KOPT-K1 (cell line): ENCODE results near the gene CUX1.
"Not testable (repeated sequence)": the region's sequence is repeated elsewhere in the genome, so short reads cannot be mapped to it uniquely, and the experiment has no call there.

ENCODE experiments used
- H3K27ac ChIP-seq: fragments of 200-600 bp; sonication (generic); 2 replicates; pipeline ENCODE4 v1.5.1; 2016; ENCODE audit warnings: antibody characterized with exemption, mild to moderate bottlenecking, low read depth, low read length; ENCODE audit not compliant: poor library complexity, severe bottlenecking
- H3K36me3 ChIP-seq: fragments of 200-600 bp; sonication (generic); 2 replicates; pipeline ENCODE4 v1.5.1; 2017; ENCODE audit warnings: antibody characterized with exemption, mild to moderate bottlenecking, low read length, moderate library complexity; ENCODE audit not compliant: insufficient read depth
- H3K9me3 ChIP-seq: fragments of 200-600 bp; sonication (generic); 2 replicates; pipeline ENCODE4 v1.5.1; 2017; ENCODE audit warnings: antibody characterized with exemption, low read length, mild to moderate bottlenecking; ENCODE audit not compliant: insufficient read depth, poor library complexity, severe bottlenecking

The CUX1 gene

GRCh38 chr7:101829821-101830220 lies 12.4 kb downstream of the CUX1 start:
- H3K27ac ChIP-seq, result no peak overlapping the region
- H3K36me3 ChIP-seq, result peaks cover 29% of the 10 kb centered on the region; the same call in 1 of the 2 replicates
- H3K9me3 ChIP-seq, result no peaks in the 10 kb centered on the region

DNA sequence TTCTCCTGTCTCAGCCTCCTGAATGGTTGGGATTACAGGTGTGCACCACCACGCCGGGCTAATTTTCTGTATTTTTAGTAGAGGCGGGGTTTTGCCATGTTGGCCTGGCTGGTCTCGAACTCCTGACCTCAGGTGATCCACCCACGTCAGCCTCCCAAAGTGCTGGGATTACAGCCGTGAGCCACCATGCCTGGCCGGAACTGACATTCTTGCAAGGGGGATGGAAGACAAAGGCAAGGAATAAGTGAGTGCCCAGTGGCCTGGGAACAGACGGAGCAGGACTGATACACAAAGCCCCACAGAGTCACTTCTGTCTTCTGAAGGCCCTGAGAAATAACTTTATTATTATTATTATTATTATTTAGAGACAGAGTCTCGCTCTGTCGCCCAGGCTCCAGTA lies 14.0 kb downstream of the CUX1 start:
- H3K27ac ChIP-seq, H3K9me3 ChIP-seq: not testable (repeated sequence)
- H3K36me3 ChIP-seq, result peaks cover 23% of the 10 kb centered on the region; the same call in 1 of the 2 replicates

DNA sequence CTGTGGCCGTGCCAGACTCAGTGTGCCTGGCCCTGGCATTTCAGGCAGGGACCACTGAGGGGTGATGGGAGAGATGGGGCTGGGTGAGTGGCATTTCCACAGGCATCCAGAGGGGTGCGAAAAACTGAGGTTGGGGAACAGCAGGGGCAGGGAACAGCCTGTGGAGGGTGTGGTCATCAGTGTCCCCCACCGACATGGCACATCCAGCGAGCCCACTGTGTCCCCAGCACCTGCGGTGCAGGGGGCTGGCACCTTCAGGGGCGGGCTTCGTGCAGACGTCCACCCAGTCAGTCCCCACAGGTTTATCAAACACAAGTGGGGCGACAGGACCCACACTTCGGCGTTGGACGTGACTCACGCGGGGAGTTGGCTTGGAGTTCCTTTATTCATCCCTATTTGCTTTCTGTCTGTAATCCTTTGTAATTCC lies 14.8 kb downstream of the CUX1 start:
- no peak overlapping the region for H3K27ac ChIP-seq
- H3K9me3 ChIP-seq, result no peaks in the 10 kb centered on the region
- H3K36me3 ChIP-seq, result peaks cover 23% of the 10 kb centered on the region; the same call in 1 of the 2 replicates

GRCh38 chr7:101832685-101833375 lies 15.4 kb downstream of the CUX1 start:
- no peaks in the 10 kb centered on the region for H3K9me3 ChIP-seq
- H3K36me3 ChIP-seq, result peaks cover 23% of the 10 kb centered on the region; the same call in 1 of the 2 replicates
- H3K27ac ChIP-seq, result no peak overlapping the region

GRCh38 chr7:101833799-101834198 lies 16.4 kb downstream of the CUX1 start:
- H3K27ac ChIP-seq, result no peak overlapping the region
- H3K36me3 ChIP-seq, result peaks cover 23% of the 10 kb centered on the region; the same call in 1 of the 2 replicates
- no peaks in the 10 kb centered on the region for H3K9me3 ChIP-seq

GRCh38 chr7:101835136-101835535 lies 17.7 kb downstream of the CUX1 start:
- Histone ChIP-seq H3K36me3 (peaks cover 20% of the 10 kb centered on the region; the same call in 1 of the 2 replicates), H3K9me3 (no peaks in the 10 kb centered on the region), H3K27ac (no peak overlapping the region)

DNA sequence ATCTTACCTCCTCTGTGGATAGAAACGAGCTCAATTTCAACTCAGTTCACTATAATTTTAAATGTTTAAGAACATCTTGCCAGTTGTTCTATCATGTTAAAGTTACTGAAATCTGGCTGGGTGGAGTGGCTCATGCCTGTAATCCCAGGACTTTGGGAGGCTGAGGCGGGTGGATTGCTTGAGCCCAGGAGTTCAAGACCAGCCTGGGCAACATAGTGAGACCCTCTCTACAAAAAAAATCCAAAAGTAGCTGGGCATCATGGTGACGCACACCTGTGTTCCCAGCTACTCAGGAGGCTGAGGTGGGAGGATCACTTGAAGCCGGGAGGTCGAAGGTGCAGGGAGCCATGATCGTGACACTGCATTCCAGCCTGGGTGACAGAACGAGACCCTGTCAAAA lies 20.0 kb downstream of the CUX1 start:
- H3K36me3 ChIP-seq, H3K9me3 ChIP-seq, H3K27ac ChIP-seq: not testable (repeated sequence)

- Histone ChIP-seq H3K36me3 (0 out of 2 replicates have a peak, but pooled peaks cover 3% of the 10 kb centered on the region), H3K9me3 (peaks cover 5% of the 10 kb centered on the region), H3K27ac (no peak overlapping the region)
These were observed 21.5 kb downstream of the CUX1 start for GRCh38 chr7:101838837-101839483.

- peaks cover 29% of the 10 kb centered on the region for H3K9me3 ChIP-seq
- peaks cover 5% of the 10 kb centered on the region; the same call in 1 of the 2 replicates for H3K36me3 ChIP-seq
- no peak overlapping the region for H3K27ac ChIP-seq
These were observed 23.9 kb downstream of the CUX1 start for GRCh38 chr7:101841328-101841727.

DNA sequence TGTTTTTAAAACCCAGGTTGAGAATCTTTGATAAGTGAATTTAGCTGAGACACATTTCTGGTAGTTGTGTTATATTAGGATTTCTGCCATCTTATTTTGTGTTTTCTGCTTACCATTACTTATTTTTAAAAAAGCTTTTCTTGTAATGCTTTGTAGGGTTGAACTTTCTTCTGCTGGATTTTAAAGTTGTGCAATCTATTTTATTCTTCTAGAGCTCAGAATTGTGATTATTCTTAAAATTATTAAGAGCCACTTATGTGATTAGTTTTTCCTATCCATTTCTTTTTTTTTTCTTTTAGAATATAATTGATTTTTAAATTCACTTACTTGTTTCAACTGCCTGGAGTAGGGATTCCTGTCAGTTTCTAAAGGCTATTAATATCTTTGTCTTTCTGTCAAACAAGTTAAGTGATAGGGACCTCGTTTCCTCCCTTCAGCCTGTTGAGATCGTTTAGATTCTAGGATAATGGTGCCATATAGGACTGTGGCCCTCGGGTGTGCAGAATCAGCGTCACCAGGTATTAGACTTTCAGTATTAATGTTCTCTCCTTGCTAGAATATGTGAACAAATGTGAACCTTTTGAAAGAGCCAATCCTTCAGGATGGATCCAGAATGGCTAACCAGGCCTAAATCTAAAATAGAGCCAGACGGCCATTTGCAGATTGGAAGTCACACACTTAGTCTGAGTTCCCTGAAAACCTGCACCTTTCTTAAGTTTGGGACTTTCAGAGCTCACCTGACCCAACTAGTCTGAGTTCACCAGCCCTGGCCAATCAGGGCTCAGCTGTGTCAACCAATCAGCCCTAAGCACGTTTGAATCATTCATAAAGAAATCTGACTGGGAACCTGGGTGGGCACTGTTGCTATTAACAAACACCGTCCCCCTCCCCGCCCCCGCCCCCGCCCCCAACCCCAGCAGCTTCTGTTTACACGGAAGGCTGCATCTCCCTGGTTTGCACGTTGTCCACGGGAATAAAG lies 26.2 kb downstream of the CUX1 start:
- no peak overlapping the region for H3K27ac ChIP-seq
- H3K36me3 ChIP-seq, result peaks cover 14% of the 10 kb centered on the region; the same call in 1 of the 2 replicates
- peaks cover 43% of the 10 kb centered on the region for H3K9me3 ChIP-seq

- peaks cover 43% of the 10 kb centered on the region for H3K9me3 ChIP-seq
- H3K36me3 ChIP-seq, result peaks cover 14% of the 10 kb centered on the region; the same call in 1 of the 2 replicates
- no peak overlapping the region for H3K27ac ChIP-seq
These were observed 28.5 kb downstream of the CUX1 start for GRCh38 chr7:101845974-101846373.

DNA sequence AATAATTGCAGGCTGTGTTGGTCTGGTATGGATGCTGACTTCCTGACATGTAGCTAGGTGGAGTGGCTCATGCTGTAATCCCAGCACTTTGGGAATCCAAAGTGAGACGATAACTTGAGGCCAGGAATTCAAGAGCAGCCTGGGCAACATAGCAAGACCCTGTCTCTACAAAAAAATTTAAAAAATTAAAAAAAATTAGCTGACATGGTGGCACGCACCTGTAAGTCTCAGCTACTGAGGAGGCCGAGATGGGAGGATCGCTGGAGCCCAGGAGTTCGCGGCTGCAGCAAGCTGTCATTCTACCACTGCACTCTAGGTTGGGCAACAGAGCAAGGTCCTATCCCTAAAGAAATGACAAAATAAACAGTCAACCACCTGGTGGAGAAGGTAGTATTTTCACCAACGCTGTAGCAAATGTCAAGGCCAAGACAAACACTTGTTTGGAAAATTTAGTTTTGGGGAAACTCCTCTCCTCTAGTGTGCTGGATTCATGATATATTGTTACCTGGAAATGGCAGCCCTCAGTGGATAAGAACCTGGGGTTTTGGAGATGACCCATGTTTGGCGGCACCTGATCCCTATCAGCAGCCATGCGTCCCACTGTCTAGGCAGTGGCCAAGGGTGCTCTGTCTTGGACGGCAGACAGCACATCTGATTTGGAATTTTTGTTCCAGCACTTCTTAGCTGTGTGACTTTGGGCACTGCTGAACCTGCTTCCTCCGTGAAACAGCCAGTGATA lies 29.5 kb downstream of the CUX1 start:
- Histone ChIP-seq H3K27ac (no peak overlapping the region), H3K36me3 (peaks cover 14% of the 10 kb centered on the region; the same call in 1 of the 2 replicates), H3K9me3 (peaks cover 43% of the 10 kb centered on the region)

GRCh38 chr7:101848208-101848951 lies 31.0 kb downstream of the CUX1 start:
- Histone ChIP-seq H3K27ac (no peak overlapping the region), H3K36me3 (peaks cover 14% of the 10 kb centered on the region; the same call in 1 of the 2 replicates), H3K9me3 (peaks cover 43% of the 10 kb centered on the region)

DNA sequence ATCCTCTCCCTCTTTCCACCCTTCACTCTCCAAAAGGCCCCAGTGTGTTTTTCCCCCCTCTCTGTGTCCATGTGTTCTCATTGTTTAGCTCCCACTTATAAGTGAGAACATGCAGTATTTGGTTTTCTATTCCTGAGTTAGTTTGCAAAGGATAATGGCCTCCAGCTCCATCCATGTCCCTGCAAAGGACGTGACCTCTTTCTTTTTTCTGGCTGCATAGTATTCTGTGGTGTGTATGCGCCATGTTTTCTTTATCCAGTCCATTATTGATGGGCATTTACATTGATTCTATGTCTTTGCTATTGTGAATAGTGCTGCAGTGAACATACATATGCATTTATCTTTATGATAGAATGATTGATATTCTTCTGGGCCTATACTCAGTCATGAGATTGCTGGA lies 31.9 kb downstream of the CUX1 start:
- Histone ChIP-seq H3K36me3 (peaks cover 14% of the 10 kb centered on the region; the same call in 1 of the 2 replicates), H3K9me3 (peaks cover 34% of the 10 kb centered on the region)
- H3K27ac ChIP-seq, result not testable (repeated sequence)
